NCI-H1436 treated with DMSO at 0.1 percent for 48 hours (cell line): ENCODE data around the gene LYPD6B.

Experiments
- DNase-seq: peaks from one replicate; lab custom pipeline; 2025; lab: John Stamatoyannopoulos, UW

Gene LYPD6B

GRCh38 chr2:149076863-149077412 lies 38.4 kb downstream of the LYPD6B start:
- DNase-seq: no peak

- DNase-seq: no peak
These were observed 39.4 kb downstream of the LYPD6B start for GRCh38 chr2:149077861-149078260.

GRCh38 chr2:149080099-149080498 lies 41.6 kb downstream of the LYPD6B start:
- DNase-seq: no peak

- DNase-seq: peak; percentile 58
These were observed 42.5 kb downstream of the LYPD6B start for GRCh38 chr2:149080971-149081370.

- no peak for DNase-seq
These were observed 43.6 kb downstream of the LYPD6B start for GRCh38 chr2:149082079-149082478.

GRCh38 chr2:149082735-149083134 lies 44.2 kb downstream of the LYPD6B start:
- no peak for DNase-seq

GRCh38 chr2:149084924-149085795 lies 46.7 kb downstream of the LYPD6B start:
- no peak for DNase-seq

GRCh38 chr2:149087751-149088150 lies 49.3 kb downstream of the LYPD6B start:
- DNase-seq: no peak

- no peak for DNase-seq
These were observed 50.6 kb downstream of the LYPD6B start for GRCh38 chr2:149089068-149089467.

GRCh38 chr2:149090706-149091105 lies 52.2 kb downstream of the LYPD6B start:
- DNase-seq: no peak

GRCh38 chr2:149093579-149093978 lies 55.1 kb downstream of the LYPD6B start:
- no peak for DNase-seq

- no peak for DNase-seq
These were observed 55.9 kb downstream of the LYPD6B start for GRCh38 chr2:149094217-149095015.

- no peak for DNase-seq
These were observed 60.2 kb downstream of the LYPD6B start for GRCh38 chr2:149098701-149099100.

GRCh38 chr2:149099298-149099697 lies 60.8 kb downstream of the LYPD6B start:
- no peak for DNase-seq

- no peak for DNase-seq
These were observed 62.5 kb downstream of the LYPD6B start for GRCh38 chr2:149100739-149101699.

GRCh38 chr2:149101818-149102217 lies 63.3 kb downstream of the LYPD6B start:
- DNase-seq: no peak

GRCh38 chr2:149103081-149103620 lies 64.7 kb downstream of the LYPD6B start:
- DNase-seq: no peak

GRCh38 chr2:149104221-149104620 lies 65.7 kb downstream of the LYPD6B start:
- DNase-seq: no peak

GRCh38 chr2:149112068-149112467 lies 73.6 kb downstream of the LYPD6B start:
- DNase-seq: no peak

GRCh38 chr2:149112713-149113112 lies 74.2 kb downstream of the LYPD6B start:
- DNase-seq: no peak

GRCh38 chr2:149115781-149116180 lies 77.3 kb downstream of the LYPD6B start:
- no peak for DNase-seq
